ENCODE results near the gene ACP1.

The ACP1 gene

DNA sequence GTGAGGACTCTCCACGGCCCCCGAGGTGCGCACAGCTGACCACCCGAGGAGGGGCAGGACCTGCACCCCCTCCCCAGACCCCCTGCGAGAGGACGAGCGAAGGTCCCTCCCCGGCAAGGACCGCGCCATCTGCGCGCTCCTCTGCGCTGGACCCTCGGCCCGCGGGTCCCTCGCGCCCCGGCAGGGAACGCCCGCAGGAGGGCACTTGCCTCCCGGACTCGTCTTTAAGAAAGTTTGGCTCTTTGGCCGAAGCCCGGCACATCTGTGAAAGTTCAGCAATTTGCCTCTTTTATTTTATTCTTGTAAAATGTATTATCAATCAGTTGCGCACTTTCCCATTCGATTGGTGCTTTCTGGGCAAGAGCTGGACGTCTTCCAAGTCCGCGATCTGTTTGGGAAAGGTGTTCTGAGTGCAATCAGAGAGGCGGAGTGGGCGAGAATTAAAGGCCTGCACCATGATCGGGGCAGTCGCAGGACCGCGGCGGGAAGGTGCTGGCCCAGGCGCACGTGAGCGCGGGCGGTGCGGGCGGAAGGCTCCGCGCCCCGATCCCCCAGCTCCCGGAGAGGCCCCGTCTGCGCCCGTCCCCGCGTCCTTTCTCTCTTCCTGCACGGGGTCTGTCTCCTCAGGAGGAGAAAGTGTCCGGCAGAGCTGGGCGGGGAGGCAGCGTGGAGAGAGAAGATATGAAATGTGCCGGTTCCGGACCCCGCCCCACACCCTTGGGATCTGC, 24.8 kb downstream of the ACP1 start:
- TF ChIP-seq, protein P1, sequence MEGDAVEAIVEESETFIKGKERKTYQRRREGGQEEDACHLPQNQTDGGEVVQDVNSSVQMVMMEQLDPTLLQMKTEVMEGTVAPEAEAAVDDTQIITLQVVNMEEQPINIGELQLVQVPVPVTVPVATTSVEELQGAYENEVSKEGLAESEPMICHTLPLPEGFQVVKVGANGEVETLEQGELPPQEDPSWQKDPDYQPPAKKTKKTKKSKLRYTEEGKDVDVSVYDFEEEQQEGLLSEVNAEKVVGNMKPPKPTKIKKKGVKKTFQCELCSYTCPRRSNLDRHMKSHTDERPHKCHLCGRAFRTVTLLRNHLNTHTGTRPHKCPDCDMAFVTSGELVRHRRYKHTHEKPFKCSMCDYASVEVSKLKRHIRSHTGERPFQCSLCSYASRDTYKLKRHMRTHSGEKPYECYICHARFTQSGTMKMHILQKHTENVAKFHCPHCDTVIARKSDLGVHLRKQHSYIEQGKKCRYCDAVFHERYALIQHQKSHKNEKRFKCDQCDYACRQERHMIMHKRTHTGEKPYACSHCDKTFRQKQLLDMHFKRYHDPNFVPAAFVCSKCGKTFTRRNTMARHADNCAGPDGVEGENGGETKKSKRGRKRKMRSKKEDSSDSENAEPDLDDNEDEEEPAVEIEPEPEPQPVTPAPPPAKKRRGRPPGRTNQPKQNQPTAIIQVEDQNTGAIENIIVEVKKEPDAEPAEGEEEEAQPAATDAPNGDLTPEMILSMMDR (IDR thresholded peaks at IDR 0.05; ENCODE audit: insufficient read depth, low read length, poor library complexity, severe bottlenecking) = no peak
- Histone ChIP-seq H3F3A (ENCODE audit: insufficient read depth) (no peaks in the 10 kb centered on the region), H4K20me1 (ENCODE audit: low read depth, low read length) (no peaks in the 10 kb centered on the region), H3K9me3 (ENCODE audit: insufficient read depth, low read length) (no peaks in the 10 kb centered on the region), H3K36me3 (ENCODE audit: low read length) (no peaks in the 10 kb centered on the region), H3K9ac (ENCODE audit: low read length) (no peak overlapping the region), H3K27me3 (ENCODE audit: low read length) (no peaks in the 10 kb centered on the region), H3K4me2 (ENCODE audit: low read depth, low read length, poor library complexity, severe bottlenecking) (no peak overlapping the region), H3K4me3 (ENCODE audit: insufficient read depth, low read length, poor library complexity, severe bottlenecking) (no peak overlapping the region), H2AFZ (ENCODE audit: low read depth, low read length, severe bottlenecking) (no peak overlapping the region), H3K27ac (ENCODE audit: low read depth, low read length) (no peak overlapping the region), H3K9me2 (replicated peaks; ENCODE audit: insufficient read depth, low read length) (no peaks in the 10 kb centered on the region), H3K79me2 (ENCODE audit: insufficient read depth, low read length) (no peaks in the 10 kb centered on the region)

DNA sequence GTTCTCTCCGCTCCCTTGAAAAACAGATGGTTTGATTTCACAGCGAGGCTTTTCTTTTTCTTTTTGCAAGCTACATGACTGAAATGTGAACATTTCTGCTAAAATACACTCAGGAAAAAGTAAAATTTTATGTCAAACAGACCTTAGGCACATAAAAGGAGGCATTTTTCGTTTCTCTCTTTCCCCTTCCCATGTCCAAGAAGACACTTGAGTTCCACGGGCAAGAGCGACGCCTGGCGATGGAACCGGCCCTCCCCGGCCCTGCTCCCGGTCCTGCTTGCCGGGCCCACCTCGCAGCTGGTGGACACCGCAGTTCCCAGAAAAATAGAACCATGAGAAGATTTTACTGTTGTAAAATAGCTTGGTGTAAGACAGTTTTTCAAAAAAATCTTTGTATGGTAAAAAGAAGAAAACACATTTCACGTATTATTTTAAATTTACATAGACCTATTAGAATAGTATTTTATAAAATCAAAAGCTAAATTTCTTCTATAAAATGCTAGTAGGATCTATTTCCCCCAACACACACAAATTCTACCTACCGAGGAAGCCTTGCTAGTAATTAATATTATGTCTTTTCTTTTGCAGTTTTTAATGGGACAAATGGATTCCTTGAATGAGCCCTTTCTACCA, 25.5 kb downstream of the ACP1 start:
- Histone ChIP-seq H3K79me2 (ENCODE audit: insufficient read depth, low read length) (no peaks in the 10 kb centered on the region), H3K36me3 (ENCODE audit: low read length) (no peaks in the 10 kb centered on the region), H3K27ac (ENCODE audit: low read depth, low read length) (no peak overlapping the region), H3K9me3 (ENCODE audit: insufficient read depth, low read length) (no peaks in the 10 kb centered on the region), H3K4me2 (ENCODE audit: low read depth, low read length, poor library complexity, severe bottlenecking) (no peak overlapping the region), H3K9me2 (replicated peaks; ENCODE audit: insufficient read depth, low read length) (no peaks in the 10 kb centered on the region), H4K20me1 (ENCODE audit: low read depth, low read length) (no peaks in the 10 kb centered on the region), H3K27me3 (ENCODE audit: low read length) (no peaks in the 10 kb centered on the region), H3K4me3 (ENCODE audit: insufficient read depth, low read length, poor library complexity, severe bottlenecking) (no peak overlapping the region), H2AFZ (ENCODE audit: low read depth, low read length, severe bottlenecking) (no peak overlapping the region), H3K9ac (ENCODE audit: low read length) (no peak overlapping the region), H3F3A (ENCODE audit: insufficient read depth) (no peaks in the 10 kb centered on the region)
- TF ChIP-seq EZH2phosphoT487 (conservative IDR thresholded peaks at IDR 0.05; ENCODE audit: low read length) = no peak
- TF ChIP-seq, protein P1 (IDR thresholded peaks at IDR 0.05; ENCODE audit: insufficient read depth, low read length, poor library complexity, severe bottlenecking) = no peak

DNA sequence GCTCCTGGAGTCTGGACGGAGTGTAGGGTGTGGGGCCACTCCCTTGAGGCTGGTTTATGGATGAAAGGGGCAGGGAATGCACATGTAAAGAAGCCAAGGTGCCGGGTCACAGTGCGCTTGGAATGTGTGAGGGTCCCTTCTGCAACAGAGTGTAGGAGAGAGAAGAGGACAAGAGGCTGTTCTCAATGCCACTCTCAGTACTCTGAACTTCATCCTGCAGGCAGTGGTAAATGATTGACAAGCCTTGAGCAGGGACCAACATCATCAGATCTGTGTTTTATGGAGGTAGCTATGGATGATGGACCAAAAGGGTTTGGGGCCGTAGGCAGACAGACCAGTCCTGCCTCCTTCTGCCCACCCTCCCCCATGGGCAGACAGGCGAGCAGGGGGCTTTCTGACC, 30.3 kb downstream of the ACP1 start:
- H3K27me3 ChIP-seq (ENCODE audit: low read length) = no peaks in the 10 kb centered on the region

More for the DNA sequence above, 30.3 kb downstream of the ACP1 start:
- Histone ChIP-seq H3K4me3 (ENCODE audit: insufficient read depth, low read length, poor library complexity, severe bottlenecking) (no peak overlapping the region), H3K4me2 (ENCODE audit: low read depth, low read length, poor library complexity, severe bottlenecking) (no peak overlapping the region), H3K9me2 (replicated peaks; ENCODE audit: insufficient read depth, low read length) (no peaks in the 10 kb centered on the region), H4K20me1 (ENCODE audit: low read depth, low read length) (no peaks in the 10 kb centered on the region), H3K27ac (ENCODE audit: low read depth, low read length) (no peak overlapping the region), H3K79me2 (ENCODE audit: insufficient read depth, low read length) (no peaks in the 10 kb centered on the region), H3K9me3 (ENCODE audit: insufficient read depth, low read length) (no peaks in the 10 kb centered on the region), H3K9ac (ENCODE audit: low read length) (no peak overlapping the region), H3K36me3 (ENCODE audit: low read length) (no peaks in the 10 kb centered on the region), H2AFZ (ENCODE audit: low read depth, low read length, severe bottlenecking) (no peak overlapping the region), H3F3A (ENCODE audit: insufficient read depth) (no peaks in the 10 kb centered on the region)
- no peak for TF ChIP-seq EZH2phosphoT487 (conservative IDR thresholded peaks at IDR 0.05; ENCODE audit: low read length)
- TF ChIP-seq, protein P1 (IDR thresholded peaks at IDR 0.05; ENCODE audit: insufficient read depth, low read length, poor library complexity, severe bottlenecking) = no peak
